H9 (cell line): Measurements from ENCODE around the gene HES4. TPM values are rescaled to one million over a fixed set of nuclear protein-coding genes. Genes with fewer than 3 reads are reported as not detected.

ENCODE experiments used
- DNase-seq: peaks from one replicate; pipeline ENCODE4 v3.0.0-alpha.2; 2017
- H2AFZ ChIP-seq: one replicate; pipeline ENCODE4 v1.6.1; 2013; ENCODE audit warnings: mild to moderate bottlenecking, low read length, control low read depth, moderate library complexity
- H2AK5ac ChIP-seq: 2 replicates; pipeline ENCODE4 v1.6.1; 2013; ENCODE audit warnings: low read length, control low read depth, mixed read lengths; ENCODE audit not compliant: insufficient read length
- H2BK120ac ChIP-seq: one replicate; pipeline ENCODE4 v1.6.1; 2013; ENCODE audit warnings: low read depth, mild to moderate bottlenecking, low read length, control low read depth, inconsistent platforms; ENCODE audit not compliant: poor library complexity, severe bottlenecking
- H2BK12ac ChIP-seq: 2 replicates; pipeline ENCODE4 v1.6.1; 2013; ENCODE audit warnings: low read length, control low read depth, mixed read lengths, low read depth; ENCODE audit not compliant: insufficient read length
- H2BK15ac ChIP-seq: 2 replicates; pipeline ENCODE4 v1.6.1; 2013; ENCODE audit warnings: low read depth, low read length, control low read depth
- H2BK20ac ChIP-seq: one replicate; pipeline ENCODE4 v1.6.1; 2013; ENCODE audit warnings: low read depth, mild to moderate bottlenecking, low read length, control low read depth, inconsistent platforms; ENCODE audit not compliant: poor library complexity, severe bottlenecking
- H2BK5ac ChIP-seq: 2 replicates; pipeline ENCODE4 v1.6.1; 2013; ENCODE audit warnings: low read length, control low read depth, mixed read lengths; ENCODE audit not compliant: insufficient read length
- H3K14ac ChIP-seq: 2 replicates; pipeline ENCODE4 v1.6.1; 2013; ENCODE audit warnings: low read length, control low read depth; ENCODE audit not compliant: insufficient read depth
- H3K18ac ChIP-seq: 2 replicates; pipeline ENCODE4 v1.6.1; 2013; ENCODE audit warnings: low read depth, mild to moderate bottlenecking, mixed read lengths, low read length, control low read depth; ENCODE audit not compliant: insufficient read length
- H3K23ac ChIP-seq: 2 replicates; pipeline ENCODE4 v1.6.1; 2013; ENCODE audit warnings: low read length, control low read depth, mixed read lengths, low read depth; ENCODE audit not compliant: insufficient read length
- H3K23me2 ChIP-seq: 2 replicates; pipeline ENCODE4 v1.6.1; 2013; ENCODE audit warnings: low read depth, mild to moderate bottlenecking, mixed read lengths, low read length, control low read depth; ENCODE audit not compliant: insufficient read length, poor library complexity, severe bottlenecking
- H3K27ac ChIP-seq: 2 replicates; pipeline ENCODE4 v1.5.1; 2013; ENCODE audit warnings: low read length, control low read depth, mixed read lengths, low read depth; ENCODE audit not compliant: insufficient read length
- H3K27me3 ChIP-seq: 2 replicates; pipeline ENCODE4 v1.6.1; 2013; ENCODE audit warnings: low read length, control low read depth, inconsistent platforms; ENCODE audit not compliant: insufficient read depth
- H3K4ac ChIP-seq: 2 replicates; pipeline ENCODE4 v1.6.1; 2013; ENCODE audit warnings: low read depth, mild to moderate bottlenecking, control low read depth, inconsistent platforms, low read length, moderate library complexity
- H3K4me1 ChIP-seq: 2 replicates; pipeline ENCODE4 v1.6.1; 2013; ENCODE audit warnings: low read length, control low read depth, inconsistent platforms; ENCODE audit not compliant: insufficient read depth
- H3K4me2 ChIP-seq: 2 replicates; pipeline ENCODE4 v1.6.1; 2013; ENCODE audit warnings: low read length, control low read depth, mixed read lengths; ENCODE audit not compliant: insufficient read length, insufficient read depth
- H3K56ac ChIP-seq: 2 replicates; pipeline ENCODE4 v1.6.1; 2013; ENCODE audit warnings: low read depth, mild to moderate bottlenecking, mixed read lengths, low read length, control low read depth; ENCODE audit not compliant: insufficient read length
- H3K79me1 ChIP-seq: 2 replicates; pipeline ENCODE4 v1.6.1; 2013; ENCODE audit warnings: low read depth, mild to moderate bottlenecking, moderate library complexity, low read length, control low read depth, inconsistent platforms; ENCODE audit not compliant: insufficient read depth, poor library complexity, severe bottlenecking
- H3K79me2 ChIP-seq: 2 replicates; pipeline ENCODE4 v1.6.1; 2013; ENCODE audit warnings: low read length, control low read depth, inconsistent platforms; ENCODE audit not compliant: insufficient read depth
- H3K9ac ChIP-seq: 2 replicates; pipeline ENCODE4 v1.6.1; 2013; ENCODE audit warnings: low read length, control low read depth, mixed read lengths; ENCODE audit not compliant: insufficient read length; ENCODE audit errors: extremely low read depth
- H3K9me3 ChIP-seq: one replicate; pipeline ENCODE4 v1.6.1; 2013; ENCODE audit warnings: low read depth, low read length, inconsistent platforms; ENCODE audit not compliant: control insufficient read depth
- H3T11ph ChIP-seq: one replicate; pipeline ENCODE4 v1.6.1; 2013; ENCODE audit warnings: mild to moderate bottlenecking, low read length, control low read depth, inconsistent platforms
- H4K20me1 ChIP-seq: one replicate; pipeline ENCODE4 v1.6.1; 2013; ENCODE audit not compliant: control insufficient read depth, insufficient read length, insufficient read depth
- H4K5ac ChIP-seq: 2 replicates; pipeline ENCODE4 v1.6.1; 2013; ENCODE audit warnings: low read depth, mild to moderate bottlenecking, mixed read lengths, low read length, control low read depth; ENCODE audit not compliant: insufficient read length
- H4K8ac ChIP-seq: replicated peaks from 2 replicates; pipeline ENCODE4 v1.6.1; 2013; ENCODE audit warnings: low read length, control low read depth, mixed read lengths, low read depth; ENCODE audit not compliant: insufficient read length
- H4K91ac ChIP-seq: 2 replicates; pipeline ENCODE4 v1.6.1; 2013; ENCODE audit warnings: low read depth, mild to moderate bottlenecking, moderate library complexity, mixed read lengths, low read length, control low read depth; ENCODE audit not compliant: insufficient read length
- H3K27ac Mint-ChIP-seq, 3 experiments: 2 replicates in 2 of 3; 3 replicates in 1 of 3; pipeline ENCODE4 v1.8.0; 2020 to 2021; ENCODE audit warnings: mixed read lengths in 3 of 3, mild to moderate bottlenecking in 1 of 3, moderate library complexity in 1 of 3
- H3K27me3 Mint-ChIP-seq: 2 replicates; pipeline ENCODE4 v1.8.0; 2021; ENCODE audit warnings: low read depth, mild to moderate bottlenecking, moderate library complexity, mixed read lengths
- H3K36me3 Mint-ChIP-seq, 3 experiments: 2 replicates in 2 of 3; 3 replicates in 1 of 3; pipeline ENCODE4 v1.8.0; 2020 to 2021; ENCODE audit warnings: low read depth in 3 of 3, mixed read lengths in 3 of 3; ENCODE audit not compliant: insufficient read depth in 1 of 3
- H3K4me1 Mint-ChIP-seq, 2 experiments: 2 replicates each; pipeline ENCODE4 v1.8.0; 2020; ENCODE audit warnings: mixed read lengths in 2 of 2
- H3K4me3 Mint-ChIP-seq, 2 experiments: 2 replicates in 1 of 2; 3 replicates in 1 of 2; pipeline ENCODE4 v1.8.0; 2020 to 2021; ENCODE audit warnings: mild to moderate bottlenecking in 2 of 2, mixed read lengths in 2 of 2, moderate library complexity in 1 of 2
- H3K9me3 Mint-ChIP-seq, 2 experiments: 2 replicates in 1 of 2; 3 replicates in 1 of 2; pipeline ENCODE4 v1.8.0; 2020; ENCODE audit warnings: mild to moderate bottlenecking in 2 of 2, mixed read lengths in 2 of 2, moderate library complexity in 1 of 2
- WGBS: extraction: QIAGEN DNeasy Blood & Tissue Kit; methylation state at CpG from one replicate; pipeline ENCODE4 v1.1.7; 2013; ENCODE audit warnings: missing lambda C conversion rate, low lambda C conversion rate, mixed read lengths; ENCODE audit not compliant: insufficient read length; ENCODE audit errors: extremely low coverage; 5-methylcytosine and 5-hydroxymethylcytosine counted together
- total RNA-seq: library from RNA; stranded (reverse); gene quantifications from 2 replicates; pipeline ENCODE4 v1.2.1, GENCODE V29; 2021
- TF ChIP-seq, protein P1 (sequence below): fragments of 200-600 bp; sonication (generic); conservative IDR thresholded peaks from 3 replicates; pipeline ENCODE4 v1.8.0; 2021; ENCODE audit warnings: antibody characterized with exemption, mild to moderate bottlenecking

Gene HES4
- total RNA-seq, 1 experiment from 2014 or later, result 4.0 TPM

DNA sequence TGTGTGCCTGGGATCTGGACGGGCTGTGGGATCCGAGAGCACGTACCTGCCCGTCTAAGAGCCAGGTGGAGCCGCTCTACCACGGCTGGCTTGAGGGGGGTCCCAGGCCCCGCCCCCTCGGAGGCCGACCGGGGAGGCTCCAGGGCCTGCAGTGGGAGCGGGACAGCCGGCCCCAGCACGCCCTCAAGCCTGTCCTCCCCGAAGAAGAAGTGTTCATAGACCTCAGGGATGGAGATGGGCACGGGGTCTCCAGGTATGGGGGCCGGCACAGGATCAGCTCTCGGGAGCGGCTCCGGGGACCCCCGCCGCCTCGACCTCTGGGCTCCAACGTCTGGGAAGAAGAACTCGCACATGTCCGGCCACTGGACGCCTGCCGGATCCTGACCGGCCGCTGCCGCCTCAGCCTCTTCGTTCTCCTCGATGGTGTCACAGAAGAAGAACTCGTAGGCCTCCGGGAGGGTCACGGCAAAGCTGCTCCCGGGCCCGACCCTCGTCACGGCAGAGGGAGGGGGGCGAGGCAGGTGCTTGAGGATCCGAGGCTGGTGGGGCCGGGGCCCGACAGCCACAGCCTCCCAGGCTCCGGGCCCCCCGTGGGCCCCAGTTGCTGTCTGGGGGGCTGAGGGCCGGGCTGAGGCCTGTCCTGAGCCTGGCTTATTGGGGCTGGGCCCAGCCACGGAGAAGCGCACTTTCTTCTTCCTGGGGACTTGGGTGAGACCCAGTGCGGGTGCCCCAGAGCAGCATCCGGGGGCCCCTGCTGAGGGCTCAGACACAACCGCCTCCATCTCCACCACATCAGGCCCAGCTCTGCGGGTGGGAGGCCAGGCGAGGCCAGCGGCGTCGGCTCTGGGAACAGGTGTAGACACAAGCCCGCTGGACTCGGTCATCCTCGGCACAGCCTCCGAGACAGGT lies 20.8 kb downstream of the HES4 start:
- peaks cover 0 to 6% (median 4%) of the 10 kb centered on the region in 3 experiments; a peak in 4 of 7 replicates for H3K36me3 Mint-ChIP-seq
- no peak overlapping the region for H2AK5ac ChIP-seq

More for the DNA sequence above, 20.8 kb downstream of the HES4 start:
- Histone ChIP-seq H4K8ac (no peak overlapping the region), H3K27ac (no peak overlapping the region), H4K91ac (no peak overlapping the region), H3K23ac (no peak overlapping the region), H3K18ac (no peak overlapping the region), H4K5ac (no peak overlapping the region), H3K4me1 (no peaks in the 10 kb centered on the region), H2BK20ac (no peak overlapping the region), H2BK15ac (no peak overlapping the region), H3K14ac (no peak overlapping the region; the same call in 1 of the 2 replicates), H3K9ac (no peak overlapping the region), H3K27me3 (peaks cover 2% of the 10 kb centered on the region; the same call in 1 of the 2 replicates), H3K4ac (no peak overlapping the region), H2BK12ac (no peak overlapping the region), H3K79me2 (no peaks in the 10 kb centered on the region), H2BK120ac (no peak overlapping the region), H2AFZ (no peak overlapping the region), H2BK5ac (no peak overlapping the region), H3T11ph (no peak overlapping the region), H3K23me2 (no peaks in the 10 kb centered on the region), H3K9me3 (no peaks in the 10 kb centered on the region), H3K79me1 (no peaks in the 10 kb centered on the region), H3K56ac (no peak overlapping the region), H4K20me1 (no peaks in the 10 kb centered on the region), H3K4me2 (no peak overlapping the region)
- Mint-ChIP-seq H3K4me3 (no peak overlapping the region), H3K4me1 (peaks cover 5 to 9% of the 10 kb centered on the region in 2 experiments; a peak in 3 of 4 replicates), H3K27ac (no peak overlapping the region), H3K9me3 (peaks cover 4 to 6% of the 10 kb centered on the region in 2 experiments), H3K27me3 (peaks cover 67% of the 10 kb centered on the region)
- WGBS, result no CpG with 5 or more reads among the region's 60 CpGs
- TF ChIP-seq, protein P1, sequence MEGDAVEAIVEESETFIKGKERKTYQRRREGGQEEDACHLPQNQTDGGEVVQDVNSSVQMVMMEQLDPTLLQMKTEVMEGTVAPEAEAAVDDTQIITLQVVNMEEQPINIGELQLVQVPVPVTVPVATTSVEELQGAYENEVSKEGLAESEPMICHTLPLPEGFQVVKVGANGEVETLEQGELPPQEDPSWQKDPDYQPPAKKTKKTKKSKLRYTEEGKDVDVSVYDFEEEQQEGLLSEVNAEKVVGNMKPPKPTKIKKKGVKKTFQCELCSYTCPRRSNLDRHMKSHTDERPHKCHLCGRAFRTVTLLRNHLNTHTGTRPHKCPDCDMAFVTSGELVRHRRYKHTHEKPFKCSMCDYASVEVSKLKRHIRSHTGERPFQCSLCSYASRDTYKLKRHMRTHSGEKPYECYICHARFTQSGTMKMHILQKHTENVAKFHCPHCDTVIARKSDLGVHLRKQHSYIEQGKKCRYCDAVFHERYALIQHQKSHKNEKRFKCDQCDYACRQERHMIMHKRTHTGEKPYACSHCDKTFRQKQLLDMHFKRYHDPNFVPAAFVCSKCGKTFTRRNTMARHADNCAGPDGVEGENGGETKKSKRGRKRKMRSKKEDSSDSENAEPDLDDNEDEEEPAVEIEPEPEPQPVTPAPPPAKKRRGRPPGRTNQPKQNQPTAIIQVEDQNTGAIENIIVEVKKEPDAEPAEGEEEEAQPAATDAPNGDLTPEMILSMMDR, result no peak
- DNase-seq, result no peak
